Osteoblast (primary cell): ENCODE data around the gene EDIL3. TPM values are rescaled to one million over a fixed set of nuclear protein-coding genes. Genes with fewer than 3 reads are reported as not detected.

Experiments
- DNase-seq: peaks from one replicate; pipeline ENCODE4 v3.0.0; 2011; ENCODE audit warnings: low spot score, mixed read lengths; ENCODE audit not compliant: insufficient read length; ENCODE audit errors: missing footprints
- H2AFZ ChIP-seq: 2 replicates; pipeline ENCODE4 v1.6.0; 2011; ENCODE audit warnings: mild to moderate bottlenecking, low read length
- H3K27ac ChIP-seq: 2 replicates; pipeline ENCODE4 v1.5.1; 2011; ENCODE audit warnings: mild to moderate bottlenecking, low read depth, low read length, moderate library complexity
- H3K27me3 ChIP-seq: 2 replicates; pipeline ENCODE4 v1.6.0; 2012; ENCODE audit warnings: mild to moderate bottlenecking, control low read depth, inconsistent platforms, low read length, moderate library complexity; ENCODE audit not compliant: insufficient read depth
- H3K36me3 ChIP-seq: 2 replicates; pipeline ENCODE4 v1.5.1; 2011; ENCODE audit warnings: mild to moderate bottlenecking, low read length, control low read depth, moderate library complexity; ENCODE audit not compliant: insufficient read depth
- H3K4me1 ChIP-seq: 2 replicates; pipeline ENCODE4 v1.5.1; 2011; ENCODE audit warnings: mild to moderate bottlenecking, low read length, control low read depth, moderate library complexity; ENCODE audit not compliant: insufficient read depth
- H3K4me2 ChIP-seq: 2 replicates; pipeline ENCODE4 v1.6.0; 2011; ENCODE audit warnings: mild to moderate bottlenecking, low read length; ENCODE audit not compliant: insufficient read depth
- H3K4me3 ChIP-seq: fragments of 200-600 bp; sonication (generic); 3 replicates; pipeline ENCODE4 v1.5.1; 2012; ENCODE audit warnings: mild to moderate bottlenecking, low read length, inconsistent platforms; ENCODE audit not compliant: insufficient read depth
- H3K79me2 ChIP-seq: 2 replicates; pipeline ENCODE4 v1.6.0; 2012; ENCODE audit warnings: mild to moderate bottlenecking, low read length, control low read depth, inconsistent platforms; ENCODE audit not compliant: insufficient read depth
- H3K9me3 ChIP-seq: 2 replicates; pipeline ENCODE4 v1.5.1; 2011; ENCODE audit warnings: low read depth, low read length, control low read depth
- H4K20me1 ChIP-seq: 2 replicates; pipeline ENCODE4 v1.6.0; 2012; ENCODE audit warnings: mild to moderate bottlenecking, low read length, control low read depth; ENCODE audit not compliant: insufficient read depth
- total RNA-seq: library from RNA; depleted of rRNA; stranded (reverse); fragments of >200 nt; gene quantifications from 2 replicates; pipeline ENCODE4 v1.2.3, GENCODE V29; 2012
- TF ChIP-seq, protein P1 (sequence below): IDR thresholded peaks from 2 replicates; pipeline ENCODE4 v1.5.1; 2011; ENCODE audit warnings: mild to moderate bottlenecking, low read depth, low read length, moderate library complexity; ENCODE audit errors: extremely low read depth

EDIL3 gene
- total RNA-seq, 1 donor: 366 TPM

DNA sequence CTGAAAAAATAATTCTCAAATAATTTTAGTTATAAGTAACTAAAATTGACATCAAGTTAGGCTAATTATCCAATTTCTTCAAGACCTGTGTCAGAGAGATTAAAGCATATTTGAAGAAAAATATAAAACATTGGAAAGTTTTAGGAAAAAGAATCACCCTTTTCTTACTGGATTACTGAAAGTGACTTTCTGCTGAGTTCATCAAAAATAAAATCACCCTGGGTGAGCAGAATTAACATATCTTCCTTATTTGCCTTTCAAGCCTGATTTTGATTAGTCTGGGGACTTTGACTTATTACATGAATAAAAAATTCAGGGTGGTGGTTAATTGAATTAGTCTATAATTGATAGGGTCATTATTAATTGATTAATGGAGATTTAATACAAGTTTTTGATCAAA, 411.8 kb downstream of the EDIL3 start:
- Histone ChIP-seq H3K36me3 (no peaks in the 10 kb centered on the region), H3K4me2 (no peak overlapping the region), H4K20me1 (no peaks in the 10 kb centered on the region), H3K9me3 (no peaks in the 10 kb centered on the region), H2AFZ (no peak overlapping the region), H3K79me2 (no peaks in the 10 kb centered on the region), H3K4me3 (no peak overlapping the region), H3K27ac (no peak overlapping the region), H3K4me1 (peaks cover 4% of the 10 kb centered on the region), H3K27me3 (no peaks in the 10 kb centered on the region)
- DNase-seq: no peak
- TF ChIP-seq, protein P1, sequence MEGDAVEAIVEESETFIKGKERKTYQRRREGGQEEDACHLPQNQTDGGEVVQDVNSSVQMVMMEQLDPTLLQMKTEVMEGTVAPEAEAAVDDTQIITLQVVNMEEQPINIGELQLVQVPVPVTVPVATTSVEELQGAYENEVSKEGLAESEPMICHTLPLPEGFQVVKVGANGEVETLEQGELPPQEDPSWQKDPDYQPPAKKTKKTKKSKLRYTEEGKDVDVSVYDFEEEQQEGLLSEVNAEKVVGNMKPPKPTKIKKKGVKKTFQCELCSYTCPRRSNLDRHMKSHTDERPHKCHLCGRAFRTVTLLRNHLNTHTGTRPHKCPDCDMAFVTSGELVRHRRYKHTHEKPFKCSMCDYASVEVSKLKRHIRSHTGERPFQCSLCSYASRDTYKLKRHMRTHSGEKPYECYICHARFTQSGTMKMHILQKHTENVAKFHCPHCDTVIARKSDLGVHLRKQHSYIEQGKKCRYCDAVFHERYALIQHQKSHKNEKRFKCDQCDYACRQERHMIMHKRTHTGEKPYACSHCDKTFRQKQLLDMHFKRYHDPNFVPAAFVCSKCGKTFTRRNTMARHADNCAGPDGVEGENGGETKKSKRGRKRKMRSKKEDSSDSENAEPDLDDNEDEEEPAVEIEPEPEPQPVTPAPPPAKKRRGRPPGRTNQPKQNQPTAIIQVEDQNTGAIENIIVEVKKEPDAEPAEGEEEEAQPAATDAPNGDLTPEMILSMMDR: no peak

DNA sequence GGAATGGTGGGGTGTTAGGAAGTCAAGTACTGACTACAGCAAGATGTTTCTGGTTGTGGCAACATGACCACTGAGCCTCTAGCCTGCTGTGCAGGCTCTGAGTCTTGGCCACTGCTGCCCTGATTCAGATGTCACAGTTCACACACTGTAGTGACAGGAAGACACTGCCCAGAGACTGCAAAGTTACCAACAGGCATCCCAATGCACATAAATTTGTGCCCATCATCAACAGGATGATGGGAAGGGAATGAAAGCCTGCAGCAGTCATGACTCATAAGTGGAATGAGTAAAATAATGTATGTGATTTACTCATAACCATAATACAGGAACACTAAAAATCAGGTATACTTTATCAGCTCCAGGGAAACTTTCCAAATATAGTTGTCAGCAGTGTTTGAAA, 412.4 kb downstream of the EDIL3 start:
- H2AFZ ChIP-seq: no peak overlapping the region
- H3K4me3 ChIP-seq: no peak overlapping the region
- TF ChIP-seq, protein P1: no peak
- no peak overlapping the region for H3K4me2 ChIP-seq
- H3K4me1 ChIP-seq: peaks cover 4% of the 10 kb centered on the region
- H3K27me3 ChIP-seq: no peaks in the 10 kb centered on the region
- no peaks in the 10 kb centered on the region for H3K36me3 ChIP-seq
- H4K20me1 ChIP-seq: no peaks in the 10 kb centered on the region
- H3K9me3 ChIP-seq: no peaks in the 10 kb centered on the region
- DNase-seq: no peak
- H3K27ac ChIP-seq: no peak overlapping the region
- no peaks in the 10 kb centered on the region for H3K79me2 ChIP-seq

- H3K36me3 ChIP-seq: no peaks in the 10 kb centered on the region
- H3K4me3 ChIP-seq: no peak overlapping the region
- H2AFZ ChIP-seq: no peak overlapping the region
- H3K4me2 ChIP-seq: no peak overlapping the region
- no peaks in the 10 kb centered on the region for H3K27me3 ChIP-seq
- H3K4me1 ChIP-seq: peaks cover 4% of the 10 kb centered on the region
- no peaks in the 10 kb centered on the region for H4K20me1 ChIP-seq
- no peaks in the 10 kb centered on the region for H3K79me2 ChIP-seq
- no peaks in the 10 kb centered on the region for H3K9me3 ChIP-seq
- no peak overlapping the region for H3K27ac ChIP-seq
- TF ChIP-seq, protein P1: no peak
- no peak for DNase-seq
These were observed 417.3 kb downstream of the EDIL3 start for GRCh38 chr5:83967417-83967816.

GRCh38 chr5:83965441-83965840, 419.2 kb downstream of the EDIL3 start:
- no peaks in the 10 kb centered on the region for H3K36me3 ChIP-seq
- no peak overlapping the region for H3K4me3 ChIP-seq
- H3K79me2 ChIP-seq: no peaks in the 10 kb centered on the region
- no peaks in the 10 kb centered on the region for H3K4me1 ChIP-seq
- TF ChIP-seq, protein P1: no peak
- no peak for DNase-seq
- no peaks in the 10 kb centered on the region for H3K9me3 ChIP-seq
- no peak overlapping the region for H3K27ac ChIP-seq
- H4K20me1 ChIP-seq: no peaks in the 10 kb centered on the region
- no peak overlapping the region for H2AFZ ChIP-seq
- no peak overlapping the region for H3K4me2 ChIP-seq
- no peaks in the 10 kb centered on the region for H3K27me3 ChIP-seq
